NB4 (cell line): Measurements from ENCODE around the gene PLA2G6.

ENCODE experiments used
- CTCF ChIP-seq: IDR thresholded peaks from one replicate; pipeline ENCODE4 v1.5.1; 2012; ENCODE audit warnings: low read depth, low read length
- MAX ChIP-seq: IDR thresholded peaks from 2 replicates; pipeline ENCODE4 v1.6.1; 2011; ENCODE audit warnings: low read depth, low read length
- MYC ChIP-seq: IDR thresholded peaks from 2 replicates; pipeline ENCODE4 v1.6.1; 2011; ENCODE audit warnings: low read depth, low read length
- POLR2A ChIP-seq: IDR thresholded peaks from 2 replicates; pipeline ENCODE4 v1.6.1; 2011; ENCODE audit warnings: mild to moderate bottlenecking; ENCODE audit not compliant: insufficient read length; ENCODE audit errors: extremely low read depth

GRCh38 chr22:38125751-38126201 lies 55.9 kb downstream of the PLA2G6 start:
- TF ChIP-seq CTCF (no peak), POLR2A (no peak), MAX (no peak), MYC (no peak)
